Lung (tissue), 12 donors: Measurements from ENCODE around the gene HPCA. TPM values are rescaled to one million over a fixed set of nuclear protein-coding genes. Genes with fewer than 3 reads are reported as not detected.

Experiments used
- ATAC-seq: fragments of 200-7000 bp; cut with Tn5 transposase; one replicate; pipeline ENCODE4 v1.9.1; 2020; ENCODE audit warnings: moderate number of reproducible peaks; ENCODE audit not compliant: insufficient read depth, low FRiP score
- DNase-seq, 3 donors: peaks; one replicate each; pipeline ENCODE4 v3.0.0-alpha.2; 2013 to 2017
- H3K27ac ChIP-seq, 2 donors: one replicate each; pipeline ENCODE4 v1.5.1; 2013; ENCODE audit warnings: mild to moderate bottlenecking in 2 of 2, moderate library complexity in 2 of 2, control low read depth in 1 of 2, inconsistent platforms in 1 of 2, low read depth in 1 of 2, low read length in 1 of 2
- H3K27me3 ChIP-seq, 3 donors: one replicate each; pipeline ENCODE4 v1.5.1; 2013; ENCODE audit warnings: low read length in 2 of 3; ENCODE audit not compliant: control insufficient read depth in 3 of 3, insufficient read depth in 3 of 3
- H3K36me3 ChIP-seq, 4 donors: one replicate each; pipeline ENCODE4 v1.5.1; 2013; ENCODE audit warnings: low read length in 4 of 4, mild to moderate bottlenecking in 1 of 4, moderate library complexity in 1 of 4; ENCODE audit not compliant: control insufficient read depth in 4 of 4, insufficient read depth in 4 of 4
- H3K4me1 ChIP-seq, 5 donors: one replicate each; pipeline ENCODE4 v1.5.1; 2013; ENCODE audit warnings: low read length in 5 of 5, mild to moderate bottlenecking in 2 of 5, moderate library complexity in 1 of 5; ENCODE audit not compliant: control insufficient read depth in 5 of 5, insufficient read depth in 5 of 5
- H3K4me3 ChIP-seq: one replicate; pipeline ENCODE4 v1.5.1; 2013; ENCODE audit warnings: mild to moderate bottlenecking, control low read depth, moderate library complexity
- H3K9ac ChIP-seq, 2 donors: one replicate each; pipeline ENCODE4 v1.5.1; 2013; ENCODE audit warnings: low read length in 2 of 2, control low read depth in 1 of 2; ENCODE audit not compliant: insufficient read depth in 1 of 2
- H3K9me3 ChIP-seq, 4 donors: one replicate each; pipeline ENCODE4 v1.5.1; 2013; ENCODE audit warnings: low read length in 3 of 4, mild to moderate bottlenecking in 1 of 4, moderate library complexity in 1 of 4; ENCODE audit not compliant: control insufficient read depth in 4 of 4, insufficient read depth in 3 of 4
- CTCF ChIP-seq: IDR thresholded peaks from 2 replicates; pipeline ENCODE4 v1.5.1; 2012; ENCODE audit warnings: mild to moderate bottlenecking; ENCODE audit errors: control extremely low read depth, extremely low read depth
- WGBS, 2 donors: extraction: QIAGEN DNeasy Blood & Tissue Kit; methylation state at CpG; one replicate each; pipeline ENCODE4 v1.1.7; 2013; 5-methylcytosine and 5-hydroxymethylcytosine counted together
- polyA plus RNA-seq, 2 donors: library from polyadenylated mRNA; stranded (reverse); fragments of 200-250 nt; gene quantifications; one replicate each; pipeline ENCODE4 v1.2.1, GENCODE V29; 2013
- total RNA-seq, 2 donors: library from RNA; depleted of rRNA in 1 of 2; stranded (reverse); fragments of >200 nt in 1 of 2; gene quantifications; one replicate each; pipeline ENCODE4 v1.2.1, GENCODE V29; 2014 to 2021
- donor health status: control.
- donor health status: control.
- donor health status: Bipolar disorder and iron deficiency.
- donor health status: healthy.
- donor health status: DM: yes; HTN: yes; CAD: no.

Gene HPCA
- total and polyA plus RNA-seq, 4 donors, result 0.19 to 1.3 (median 0.40) TPM; not detected in 1

- DNase-seq (peak in 2 of 3 donors; percentile 33 to 51), ATAC-seq (no peak)
- Histone ChIP-seq H3K9ac (no peak overlapping the region), H3K4me3 (no peak overlapping the region), H3K4me1 (peaks cover 0 to 9% (median 0%) of the 10 kb centered on the region in 5 donors), H3K36me3 (no peaks in the 10 kb centered on the region), H3K27ac (no peak overlapping the region), H3K9me3 (no peaks in the 10 kb centered on the region), H3K27me3 (peaks cover 0 to under 1% (median 0%) of the 10 kb centered on the region in 3 donors)
- TF ChIP-seq CTCF, result peak; percentile 72
- WGBS, 2 donors, result 34% methylated on average over 16 of the region's 16 CpGs
These were observed 9.7 kb upstream of the HPCA start for GRCh38 chr1:32876341-32877210.

DNA sequence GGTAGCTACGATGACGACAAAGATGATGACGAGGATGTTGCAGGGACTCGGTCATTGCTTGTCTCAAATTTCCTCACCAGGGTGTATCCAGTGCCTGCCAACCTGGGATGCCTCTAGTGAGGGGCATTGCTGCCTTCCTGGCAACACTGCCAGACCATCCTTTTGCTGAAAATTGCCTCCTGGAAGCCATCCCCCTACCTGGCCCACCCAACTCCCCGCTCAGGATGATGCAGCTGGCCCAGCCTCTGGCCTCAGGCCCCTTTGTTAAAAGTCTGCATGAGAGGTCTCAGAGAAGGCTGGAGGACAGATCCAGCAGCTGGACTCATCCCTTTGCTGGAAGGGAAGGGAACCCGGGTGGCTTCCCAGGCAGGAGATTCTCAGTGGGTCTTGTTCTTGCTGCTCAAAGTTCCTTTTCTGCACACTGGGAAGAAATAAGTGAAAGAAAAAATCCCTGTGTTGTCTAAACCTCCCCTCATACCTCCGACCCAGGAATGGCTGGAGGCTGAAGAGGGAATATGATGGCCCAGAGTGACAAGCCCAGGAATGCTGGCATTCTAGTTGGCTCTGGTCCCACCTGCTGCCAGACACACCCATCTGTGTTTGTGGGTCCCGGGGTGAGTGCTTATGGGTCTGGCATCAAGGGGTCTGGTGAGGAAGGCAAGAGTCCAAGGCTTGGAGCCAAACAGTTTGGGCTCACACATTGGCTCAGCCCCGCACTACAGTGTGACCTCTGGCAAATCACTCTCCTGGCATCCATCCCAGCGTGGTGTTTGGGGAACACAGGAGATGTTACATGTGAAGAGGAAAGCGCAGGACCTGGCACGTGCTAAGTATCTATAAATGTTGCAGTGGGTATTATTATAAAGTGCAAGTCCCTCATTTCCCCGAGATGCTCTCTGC, 8.8 kb upstream of the HPCA start:
- H3K36me3 ChIP-seq, result no peaks in the 10 kb centered on the region

DNA sequence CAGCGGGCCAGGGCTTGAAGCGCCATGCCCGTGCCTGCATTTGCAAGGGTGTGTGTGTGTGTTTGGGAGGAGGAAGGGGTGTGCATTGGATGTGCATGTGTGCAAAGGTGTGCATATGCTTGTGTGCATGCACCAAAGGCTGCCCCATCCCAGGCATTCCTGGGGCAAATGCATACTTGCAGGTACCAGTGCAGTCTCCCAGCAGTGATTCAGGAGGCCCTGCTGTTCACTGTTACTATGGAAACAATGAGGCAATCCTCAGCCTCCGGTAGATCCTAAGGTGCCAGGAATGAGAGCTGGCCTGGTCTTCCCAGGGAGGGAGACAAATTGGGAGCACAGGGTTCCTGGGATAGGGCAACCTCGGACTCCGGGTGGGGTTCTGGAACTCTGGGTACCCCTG, 8.1 kb upstream of the HPCA start:
- ATAC-seq, result no peak

More for the DNA sequence above, 8.8 kb upstream of the HPCA start:
- Histone ChIP-seq H3K4me1 (peaks cover 0 to 7% (median 2%) of the 10 kb centered on the region in 5 donors), H3K27ac (no peak overlapping the region), H3K9ac (no peak overlapping the region), H3K27me3 (no peaks in the 10 kb centered on the region), H3K4me3 (no peak overlapping the region), H3K9me3 (no peaks in the 10 kb centered on the region)
- no peak for ATAC-seq
- DNase-seq, result peak in 2 of 3 donors; percentile 36 to 39
- WGBS, 2 donors, result 72 to 79% methylated on average over 13 of the region's 13 CpGs
- no peak for TF ChIP-seq CTCF

More for the DNA sequence above, 8.1 kb upstream of the HPCA start:
- H3K4me3 ChIP-seq, result no peak overlapping the region
- H3K9ac ChIP-seq, result no peak overlapping the region
- peaks cover 0 to 7% (median 0%) of the 10 kb centered on the region in 5 donors for H3K4me1 ChIP-seq
- H3K27ac ChIP-seq, result no peak overlapping the region
- no peak for TF ChIP-seq CTCF
- 69 to 79% methylated on average over 6 of the region's 6 CpGs for WGBS, 2 donors
- H3K36me3 ChIP-seq, result no peaks in the 10 kb centered on the region
- no peak for DNase-seq
- no peaks in the 10 kb centered on the region for H3K9me3 ChIP-seq
- H3K27me3 ChIP-seq, result no peaks in the 10 kb centered on the region
